ENCODE data around the gene CD300A.
A peak's percentile ranks its signal among the peaks of the same experiment; 100 is the strongest.
"Not testable (repeated sequence)": the region's sequence is repeated elsewhere in the genome, so short reads cannot be mapped to it uniquely, and the experiment has no call there.

The CD300A gene

DNA sequence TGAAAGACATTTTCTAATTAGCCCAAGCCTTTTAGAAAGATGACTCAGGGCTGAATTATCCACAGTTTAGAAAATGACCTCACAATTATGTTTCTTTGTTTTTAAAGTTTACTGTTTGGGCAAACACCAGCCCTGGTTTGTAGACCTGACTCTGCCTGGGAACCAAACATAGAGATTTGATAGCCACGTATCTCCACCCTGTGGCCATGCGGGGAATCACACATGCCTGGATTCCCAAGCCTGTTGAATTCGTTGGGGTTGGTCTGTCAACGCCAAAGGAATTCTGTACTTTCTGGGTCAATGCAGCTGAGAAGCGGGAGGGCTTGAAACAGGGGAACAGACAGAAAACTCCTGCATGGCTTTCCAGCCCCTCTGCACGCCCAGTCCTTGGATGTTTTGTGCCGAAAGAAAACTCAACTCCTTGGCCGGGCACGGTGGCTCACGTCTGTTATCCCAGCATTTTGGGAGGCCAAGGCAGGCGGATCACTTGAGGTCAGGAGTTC lies 26.9 kb downstream of the CD300A start:
- peaks cover 12% of the 10 kb centered on the region for H3K4me1 Mint-ChIP-seq (ENCODE audit: low read depth)

DNA sequence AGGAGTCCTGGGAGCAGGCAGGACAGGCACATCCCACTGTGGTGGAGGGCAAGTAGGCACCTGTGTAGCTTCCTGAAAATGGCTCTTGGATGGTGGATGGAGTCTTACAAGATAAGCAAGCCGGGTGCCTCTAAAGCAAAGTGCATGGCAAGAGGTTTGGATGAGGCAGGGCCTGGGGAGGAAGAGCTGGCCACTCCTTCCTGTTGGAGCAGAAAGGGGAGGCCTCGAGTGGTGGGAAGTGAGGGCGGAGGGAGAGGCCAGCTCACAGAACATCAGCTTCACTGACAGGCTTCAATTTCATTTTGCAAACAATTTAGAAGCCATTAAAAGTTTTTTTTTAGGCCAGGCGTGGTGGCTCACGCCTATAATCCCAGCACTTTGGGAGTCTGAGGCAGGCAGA lies 31.0 kb downstream of the CD300A start:
- H3K27me3 Mint-ChIP-seq (ENCODE audit: low read depth): peaks cover 7% of the 10 kb centered on the region
- H3K9me3 Mint-ChIP-seq: no peaks in the 10 kb centered on the region
- H3K4me1 Mint-ChIP-seq (ENCODE audit: low read depth): peaks cover 3% of the 10 kb centered on the region
- no peak overlapping the region for H3K27ac Mint-ChIP-seq
- no peaks in the 10 kb centered on the region for H3K36me3 Mint-ChIP-seq (ENCODE audit: low read depth)
- no peak for DNase-seq (ENCODE audit: low spot score)
- H3K4me3 Mint-ChIP-seq: no peak overlapping the region

More for the DNA sequence above, 26.9 kb downstream of the CD300A start:
- Mint-ChIP-seq H3K9me3 (no peaks in the 10 kb centered on the region), H3K4me3 (no peak overlapping the region), H3K27ac (no peak overlapping the region), H3K36me3 (ENCODE audit: low read depth) (peaks cover 7% of the 10 kb centered on the region), H3K27me3 (ENCODE audit: low read depth) (peaks cover 7% of the 10 kb centered on the region)
- DNase-seq (ENCODE audit: low spot score): peak; percentile 52

DNA sequence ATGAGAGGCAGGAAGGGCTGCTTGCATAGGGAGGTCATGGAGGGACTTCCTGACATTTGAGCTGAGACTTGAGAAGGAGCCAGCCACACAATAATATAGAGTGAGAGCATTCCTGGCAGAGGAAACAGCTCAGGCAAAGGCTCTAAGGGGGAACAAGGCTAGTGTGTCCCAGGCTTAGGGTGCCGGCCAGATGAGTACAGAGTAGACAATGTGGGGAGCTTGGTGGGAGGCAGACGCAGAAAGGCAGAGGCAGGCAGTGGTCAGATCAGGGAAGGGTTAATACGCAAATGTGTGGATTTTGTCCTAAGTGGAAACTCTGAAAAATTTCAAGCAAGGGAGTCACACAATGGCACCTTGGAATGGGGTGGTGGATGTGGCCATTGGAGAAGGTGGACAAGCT lies 33.6 kb downstream of the CD300A start:
- H3K4me3 Mint-ChIP-seq: no peak overlapping the region
- DNase-seq (ENCODE audit: low spot score): no peak
- H3K27ac Mint-ChIP-seq: no peak overlapping the region
- no peaks in the 10 kb centered on the region for H3K36me3 Mint-ChIP-seq (ENCODE audit: low read depth)
- H3K9me3 Mint-ChIP-seq: no peaks in the 10 kb centered on the region
- peaks cover 5% of the 10 kb centered on the region for H3K27me3 Mint-ChIP-seq (ENCODE audit: low read depth)
- H3K4me1 Mint-ChIP-seq (ENCODE audit: low read depth): no peaks in the 10 kb centered on the region

DNA sequence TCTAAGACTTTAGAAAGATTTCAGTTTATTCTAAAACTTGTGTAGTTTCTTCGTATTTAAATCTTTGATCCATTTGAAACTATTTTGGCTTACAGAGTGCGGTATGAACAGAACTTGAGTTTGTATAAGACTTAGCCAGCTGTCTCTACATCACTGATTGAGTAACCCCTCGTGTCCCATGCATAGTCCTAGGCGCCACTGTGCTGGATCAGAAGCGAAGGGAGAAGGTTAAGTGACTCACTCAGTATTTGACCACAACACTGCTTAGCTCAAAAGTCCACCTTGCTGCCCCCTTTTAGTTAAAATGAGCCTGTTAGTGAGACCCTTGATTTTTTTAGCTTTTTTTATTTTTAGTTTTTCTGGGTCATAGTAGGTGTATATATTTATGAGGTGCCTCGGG lies 36.4 kb downstream of the CD300A start:
- Mint-ChIP-seq H3K4me3 (no peak overlapping the region), H3K9me3 (no peaks in the 10 kb centered on the region), H3K27me3 (ENCODE audit: low read depth) (peaks cover 4% of the 10 kb centered on the region), H3K36me3 (ENCODE audit: low read depth) (no peaks in the 10 kb centered on the region), H3K4me1 (ENCODE audit: low read depth) (no peaks in the 10 kb centered on the region), H3K27ac (no peak overlapping the region)
- no peak for DNase-seq (ENCODE audit: low spot score)

DNA sequence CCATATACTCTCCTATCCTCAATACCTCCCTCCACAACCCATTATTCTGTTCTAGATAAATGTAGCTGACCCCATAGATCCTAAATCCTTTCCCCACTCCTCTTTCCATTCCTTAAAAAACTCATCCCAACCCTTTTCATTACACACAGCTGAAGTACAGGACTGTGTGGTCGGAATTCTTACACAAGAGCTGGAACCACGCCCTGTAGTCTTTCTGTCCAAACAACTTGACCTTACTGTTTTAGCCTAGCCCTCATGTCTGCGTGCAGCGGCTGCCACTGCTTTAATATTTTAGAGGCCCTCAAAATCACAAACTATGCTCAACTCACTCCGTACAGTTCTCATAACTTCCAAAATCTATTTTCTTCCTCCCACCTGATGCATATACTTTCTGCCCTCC lies 37.5 kb downstream of the CD300A start:
- H3K4me1 Mint-ChIP-seq (ENCODE audit: low read depth); H3K9me3 Mint-ChIP-seq; DNase-seq (ENCODE audit: low spot score); H3K27me3 Mint-ChIP-seq (ENCODE audit: low read depth); H3K27ac Mint-ChIP-seq; H3K4me3 Mint-ChIP-seq; H3K36me3 Mint-ChIP-seq (ENCODE audit: low read depth): not testable (repeated sequence)

DNA sequence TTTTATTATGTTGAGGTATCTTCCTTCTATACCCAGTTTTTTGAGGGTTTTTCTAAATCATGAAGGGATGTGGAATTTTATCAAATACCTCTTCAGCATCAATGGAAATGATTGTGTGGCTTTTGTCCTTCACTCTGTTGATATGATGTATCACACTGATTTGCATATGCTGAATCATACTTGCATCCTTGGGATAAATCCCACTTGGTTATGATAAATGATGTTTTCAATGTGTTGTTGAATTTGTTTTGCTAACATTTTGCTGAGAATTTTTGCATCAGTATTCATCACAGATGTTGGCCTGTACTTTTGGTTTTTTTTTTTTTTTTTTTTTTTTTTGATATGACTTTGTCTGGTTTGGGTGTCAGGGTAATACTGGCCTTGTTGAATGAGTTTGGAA lies 41.7 kb downstream of the CD300A start:
- Mint-ChIP-seq H3K36me3 (ENCODE audit: low read depth) (no peaks in the 10 kb centered on the region), H3K27ac (no peak overlapping the region), H3K4me1 (ENCODE audit: low read depth) (peaks cover 1% of the 10 kb centered on the region), H3K27me3 (ENCODE audit: low read depth) (peaks cover 2% of the 10 kb centered on the region), H3K9me3 (no peaks in the 10 kb centered on the region), H3K4me3 (no peak overlapping the region)
- no peak for DNase-seq (ENCODE audit: low spot score)

DNA sequence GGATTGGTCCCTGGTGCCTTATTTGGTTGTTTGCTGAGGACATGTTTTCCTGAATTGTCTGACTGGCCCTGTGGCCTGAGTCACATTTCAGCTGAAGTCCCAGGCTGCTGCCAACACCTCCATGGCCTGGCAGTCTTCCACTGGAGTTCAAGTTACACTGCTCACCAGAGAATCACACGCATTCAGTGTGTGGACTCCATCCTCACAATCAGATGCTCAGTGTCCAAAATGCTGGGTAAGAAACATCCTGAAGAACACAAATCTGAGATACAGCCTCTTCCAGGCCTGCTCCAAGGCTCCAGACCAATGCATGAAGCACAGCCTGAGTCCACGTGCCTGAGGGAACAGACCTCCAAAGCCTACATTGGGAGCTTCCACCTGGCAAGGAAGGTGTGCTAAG lies 45.6 kb downstream of the CD300A start:
- no peak for DNase-seq (ENCODE audit: low spot score)
- H3K4me3 Mint-ChIP-seq: no peak overlapping the region
- no peak overlapping the region for H3K27ac Mint-ChIP-seq
- peaks cover 12% of the 10 kb centered on the region for H3K9me3 Mint-ChIP-seq
- peaks cover 11% of the 10 kb centered on the region for H3K4me1 Mint-ChIP-seq (ENCODE audit: low read depth)
- H3K27me3 Mint-ChIP-seq (ENCODE audit: low read depth): peaks cover 11% of the 10 kb centered on the region
- H3K36me3 Mint-ChIP-seq (ENCODE audit: low read depth): peaks cover 11% of the 10 kb centered on the region

DNA sequence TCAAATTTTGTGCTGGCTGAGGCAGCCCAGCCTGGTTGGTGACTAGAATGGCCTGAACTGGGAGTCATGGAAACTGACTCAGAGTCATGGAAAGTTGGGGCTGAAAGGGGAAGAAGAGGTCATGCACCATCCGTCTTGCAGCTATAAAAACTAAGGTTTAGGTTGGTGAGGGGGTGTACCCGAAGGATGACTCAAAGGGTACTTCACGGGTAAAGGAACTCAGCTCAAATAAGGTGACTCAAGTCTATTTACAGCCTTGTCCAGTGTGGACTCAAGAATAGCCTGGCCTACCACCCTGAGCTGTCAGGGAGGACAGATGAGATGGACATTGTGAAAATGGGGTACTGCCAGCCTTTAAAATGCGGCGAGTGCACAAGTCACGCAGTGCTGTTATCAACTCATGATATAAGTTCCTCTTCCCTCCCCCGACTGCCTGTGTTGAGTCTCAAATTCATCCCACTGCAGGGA lies 46.2 kb downstream of the CD300A start:
- H3K9me3 Mint-ChIP-seq: peaks cover 12% of the 10 kb centered on the region
- H3K4me1 Mint-ChIP-seq (ENCODE audit: low read depth): peaks cover 11% of the 10 kb centered on the region
- peaks cover 11% of the 10 kb centered on the region for H3K36me3 Mint-ChIP-seq (ENCODE audit: low read depth)
- peaks cover 11% of the 10 kb centered on the region for H3K27me3 Mint-ChIP-seq (ENCODE audit: low read depth)
- DNase-seq (ENCODE audit: low spot score): peak; percentile 77
- no peak overlapping the region for H3K4me3 Mint-ChIP-seq
- no peak overlapping the region for H3K27ac Mint-ChIP-seq

DNA sequence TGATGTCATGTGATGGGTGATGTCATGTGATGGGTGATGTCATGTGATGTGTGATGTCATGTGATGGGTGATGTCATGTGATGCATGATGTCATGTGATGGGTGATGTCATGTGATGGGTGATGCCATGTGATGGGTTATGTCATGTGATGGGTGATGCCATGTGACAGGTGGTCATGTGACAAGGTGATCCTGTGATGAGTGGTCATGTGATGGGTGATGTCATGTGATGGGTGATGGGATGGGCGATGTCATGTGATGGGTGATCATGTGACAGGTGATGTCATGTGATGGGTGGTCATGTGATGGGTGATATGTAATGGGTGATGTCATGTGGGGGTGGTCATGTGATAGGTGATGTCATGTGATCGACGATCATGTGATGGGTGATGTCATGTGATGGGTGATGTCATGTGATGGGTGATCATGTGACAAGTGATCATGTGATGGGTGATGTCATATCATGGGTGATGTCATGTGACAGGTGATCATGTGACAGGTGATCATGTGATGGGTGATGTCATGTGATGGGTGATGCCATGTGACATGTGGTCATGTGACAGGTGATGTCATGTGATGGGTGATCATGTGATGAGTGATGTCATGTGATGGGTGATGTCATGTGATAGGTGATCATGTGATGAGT lies 47.7 kb downstream of the CD300A start:
- peaks cover 24% of the 10 kb centered on the region for H3K9me3 Mint-ChIP-seq
- H3K4me3 Mint-ChIP-seq: peak overlapping the region; percentile 54
- peaks cover 9% of the 10 kb centered on the region for H3K27me3 Mint-ChIP-seq (ENCODE audit: low read depth)
- peak; percentile 67 for DNase-seq (ENCODE audit: low spot score)
- H3K27ac Mint-ChIP-seq: peak overlapping the region; percentile 96
- H3K36me3 Mint-ChIP-seq (ENCODE audit: low read depth): peaks cover 11% of the 10 kb centered on the region
- peaks cover 11% of the 10 kb centered on the region for H3K4me1 Mint-ChIP-seq (ENCODE audit: low read depth)

DNA sequence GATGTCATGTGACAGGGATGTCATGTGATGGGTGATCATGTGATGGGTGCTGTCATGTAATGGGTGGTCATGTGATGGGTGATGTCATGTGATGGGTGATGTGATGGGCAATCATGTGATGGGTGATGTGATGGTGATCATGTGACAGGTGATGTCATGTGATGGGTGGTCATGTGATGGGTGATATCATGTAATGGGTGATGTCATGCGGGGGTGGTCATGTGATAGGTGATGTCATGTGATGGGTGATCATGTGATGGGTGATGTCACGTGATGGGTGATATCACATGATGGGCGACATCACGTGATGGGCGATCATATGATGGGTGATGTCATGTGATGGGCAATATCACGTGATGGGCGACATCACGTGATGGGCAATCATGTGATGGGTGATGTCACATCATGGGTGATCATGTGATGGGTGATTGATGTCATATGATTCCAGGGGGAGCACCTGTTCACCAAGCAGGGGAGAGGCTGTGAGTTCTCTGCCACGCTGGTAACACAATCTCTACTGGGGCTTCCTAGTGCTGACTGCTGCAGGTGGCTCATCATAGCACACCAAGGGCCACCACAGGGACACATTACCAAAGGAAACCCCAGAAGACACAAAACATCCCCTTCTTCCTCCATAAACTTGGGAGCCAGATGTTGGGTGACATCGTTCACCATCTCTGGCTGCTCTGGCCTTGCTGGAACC lies 48.3 kb downstream of the CD300A start:
- no peak for DNase-seq (ENCODE audit: low spot score)
- Mint-ChIP-seq H3K9me3 (peaks cover 24% of the 10 kb centered on the region), H3K4me3 (peak overlapping the region; percentile 54), H3K4me1 (ENCODE audit: low read depth) (peaks cover 11% of the 10 kb centered on the region), H3K27me3 (ENCODE audit: low read depth) (peaks cover 9% of the 10 kb centered on the region), H3K36me3 (ENCODE audit: low read depth) (peaks cover 11% of the 10 kb centered on the region), H3K27ac (peak overlapping the region; percentile 96)

DNA sequence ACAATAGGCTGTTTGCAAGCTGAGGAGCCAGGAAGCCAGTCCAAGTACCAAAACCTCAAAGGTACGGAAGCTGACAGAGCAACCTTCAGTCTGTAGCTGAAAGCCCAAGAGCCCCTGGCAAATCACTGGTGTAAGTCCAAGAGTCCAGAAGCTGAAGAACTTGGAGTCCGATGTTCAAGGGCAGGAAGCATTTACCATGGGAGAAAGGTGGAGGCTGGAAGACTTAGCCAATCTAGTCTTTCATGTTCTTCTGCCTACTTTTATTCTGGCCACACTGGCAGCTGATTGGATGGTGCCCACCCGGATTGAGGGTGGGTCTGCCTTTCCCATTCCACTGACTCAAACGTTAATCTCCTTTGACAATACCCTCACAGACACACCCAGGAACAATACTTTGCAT lies 49.5 kb downstream of the CD300A start:
- no peak overlapping the region for H3K27ac Mint-ChIP-seq
- peaks cover 11% of the 10 kb centered on the region for H3K36me3 Mint-ChIP-seq (ENCODE audit: low read depth)
- H3K4me3 Mint-ChIP-seq: no peak overlapping the region
- H3K27me3 Mint-ChIP-seq (ENCODE audit: low read depth): peaks cover 9% of the 10 kb centered on the region
- no peak for DNase-seq (ENCODE audit: low spot score)
- peaks cover 15% of the 10 kb centered on the region for H3K4me1 Mint-ChIP-seq (ENCODE audit: low read depth)
- H3K9me3 Mint-ChIP-seq: peaks cover 24% of the 10 kb centered on the region

DNA sequence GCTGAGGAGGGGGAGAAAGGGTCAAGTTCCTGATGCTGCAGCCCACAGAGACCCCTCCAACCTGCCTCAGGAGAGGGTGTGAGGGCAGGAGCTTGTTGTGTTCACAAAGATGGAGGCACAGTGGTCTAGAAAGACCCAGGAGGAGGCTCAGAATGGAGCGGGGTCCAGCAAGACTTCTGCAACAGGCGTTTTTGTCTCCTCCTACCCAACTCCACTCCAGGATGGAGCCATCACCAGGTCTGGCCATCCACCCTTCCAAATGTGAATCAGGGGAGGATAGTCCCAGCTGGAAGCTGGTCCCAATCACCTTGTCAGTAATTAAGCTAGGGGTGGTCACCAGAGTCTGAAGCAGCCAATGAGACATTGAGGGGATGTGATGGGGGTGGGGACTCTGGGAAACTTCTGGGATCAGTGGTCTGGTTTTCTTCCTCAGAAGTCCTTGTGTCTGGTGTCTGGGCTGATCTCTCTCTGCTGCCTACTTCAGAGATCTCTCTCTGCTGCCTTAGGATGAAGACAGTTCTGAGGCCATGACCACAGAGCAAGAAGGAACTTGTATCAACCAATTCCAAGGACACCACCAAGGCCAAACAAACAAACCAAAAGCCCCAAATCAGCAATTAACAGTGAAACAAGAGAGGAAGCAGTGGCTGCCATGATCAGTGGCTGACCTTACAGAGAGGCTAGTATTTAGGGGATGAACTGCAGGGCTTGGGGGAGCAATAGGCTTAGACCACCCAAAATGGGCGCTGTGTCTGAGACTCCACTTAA lies 50.3 kb downstream of the CD300A start:
- Mint-ChIP-seq H3K36me3 (ENCODE audit: low read depth) (peaks cover 11% of the 10 kb centered on the region), H3K4me1 (ENCODE audit: low read depth) (peaks cover 20% of the 10 kb centered on the region), H3K4me3 (no peak overlapping the region), H3K9me3 (peaks cover 24% of the 10 kb centered on the region), H3K27me3 (ENCODE audit: low read depth) (peaks cover 9% of the 10 kb centered on the region), H3K27ac (no peak overlapping the region)
- DNase-seq (ENCODE audit: low spot score): no peak

DNA sequence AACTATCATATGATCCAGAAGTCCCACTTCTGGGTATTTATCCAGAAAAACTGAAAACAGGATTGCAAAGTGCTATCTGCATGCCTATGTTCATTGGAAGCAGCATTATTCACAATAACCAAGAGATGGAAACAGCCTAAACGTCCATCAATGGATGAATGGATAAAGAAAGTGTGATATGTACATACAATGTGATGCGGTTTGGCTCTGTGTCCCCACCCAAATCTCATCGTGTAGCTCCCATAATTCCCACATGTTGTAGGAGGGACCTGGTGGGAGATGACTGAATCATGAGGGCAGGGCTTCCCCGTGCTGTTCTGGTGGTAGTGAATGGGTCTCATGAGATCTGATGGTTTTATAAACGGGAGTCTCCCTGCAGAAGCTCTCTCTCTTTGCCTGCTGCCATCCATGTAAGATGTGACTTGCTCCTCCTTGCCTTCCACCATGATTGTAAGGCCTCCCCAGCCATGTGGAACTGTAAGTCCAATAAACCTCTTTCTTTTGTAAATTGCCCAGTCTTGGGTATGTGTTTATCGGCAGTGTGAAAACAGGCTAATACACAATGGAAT lies 52.1 kb downstream of the CD300A start:
- H3K27me3 Mint-ChIP-seq (ENCODE audit: low read depth); H3K27ac Mint-ChIP-seq; DNase-seq (ENCODE audit: low spot score); H3K4me3 Mint-ChIP-seq: not testable (repeated sequence)
- Mint-ChIP-seq H3K9me3 (peaks cover 29% of the 10 kb centered on the region), H3K4me1 (ENCODE audit: low read depth) (peaks cover 21% of the 10 kb centered on the region), H3K36me3 (ENCODE audit: low read depth) (peaks cover 11% of the 10 kb centered on the region)

DNA sequence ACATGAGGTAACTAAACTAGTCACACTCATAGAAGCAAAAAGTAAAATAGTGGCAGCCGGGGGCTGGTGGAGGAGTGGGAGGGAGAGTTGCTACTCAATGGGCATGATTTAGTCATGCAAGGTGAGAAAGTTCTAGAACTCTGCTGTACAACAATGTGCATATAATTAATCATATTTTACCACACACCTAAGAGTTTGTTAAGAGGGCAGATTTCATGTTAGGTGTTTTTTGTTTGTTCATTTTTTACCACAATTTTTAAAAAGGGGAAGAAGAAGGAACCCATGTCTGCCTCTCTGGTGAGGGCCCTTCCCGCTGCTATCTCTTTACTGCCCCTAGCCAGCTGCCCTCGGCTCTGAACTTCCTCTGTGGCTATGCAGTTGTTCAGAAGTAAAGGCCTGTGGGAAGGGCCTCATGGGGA lies 53.6 kb downstream of the CD300A start:
- no peaks in the 10 kb centered on the region for H3K27me3 Mint-ChIP-seq (ENCODE audit: low read depth)
- peaks cover 17% of the 10 kb centered on the region for H3K9me3 Mint-ChIP-seq
- peak; percentile 30 for DNase-seq (ENCODE audit: low spot score)
- H3K4me3 Mint-ChIP-seq: no peak overlapping the region
- H3K36me3 Mint-ChIP-seq (ENCODE audit: low read depth): no peaks in the 10 kb centered on the region
- H3K27ac Mint-ChIP-seq: no peak overlapping the region
- peaks cover 10% of the 10 kb centered on the region for H3K4me1 Mint-ChIP-seq (ENCODE audit: low read depth)
